ENCODE measurements around the gene PIP4K2A. TPM values are rescaled to one million over a fixed set of nuclear protein-coding genes. Genes with fewer than 3 reads are reported as not detected.

The PIP4K2A gene
- total and polyA plus RNA-seq, 2 experiments from 2014 or later: 39.9 to 40.1 TPM

GRCh38 chr10:22534849-22535604 lies 179.4 kb downstream of the PIP4K2A start:
- Mint-ChIP-seq H3K9me3 (peaks cover 17% of the 10 kb centered on the region), H3K4me1 (no peaks in the 10 kb centered on the region), H3K4me3 (no peak overlapping the region), H3K27ac (no peak overlapping the region), H3K27me3 (ENCODE audit: insufficient read depth, low read depth, poor library complexity) (peaks cover 8% of the 10 kb centered on the region), H3K36me3 (ENCODE audit: low read depth) (peaks cover 48% of the 10 kb centered on the region)
- Histone ChIP-seq H3K4me2 (no peak overlapping the region), H3K36me3 (ENCODE audit: insufficient read depth) (peaks cover 16% of the 10 kb centered on the region; the same call in 1 of the 2 replicates), H3K4me3 (no peak overlapping the region), H4K20me1 (replicated peaks; ENCODE audit: insufficient read depth) (peaks cover 4% of the 10 kb centered on the region), H3K4me1 (ENCODE audit: insufficient read depth) (no peaks in the 10 kb centered on the region), H3F3A (replicated peaks; ENCODE audit: low read depth) (no peaks in the 10 kb centered on the region), H3K9me2 (ENCODE audit: insufficient read depth) (0 out of 2 replicates have a peak, but pooled peaks cover 4% of the 10 kb centered on the region), H3K27ac (ENCODE audit: low read depth) (no peak overlapping the region), H2AFZ (no peak overlapping the region), H3K79me2 (replicated peaks; ENCODE audit: insufficient read depth) (no peaks in the 10 kb centered on the region), H3K27me3 (ENCODE audit: insufficient read depth) (no peaks in the 10 kb centered on the region)
- ATAC-seq: no peak
- no peak for DNase-seq (ENCODE audit: low spot score)
- TF ChIP-seq STAT1 (IDR thresholded peaks at IDR 0.05; ENCODE audit: unreplicated experiment) (no peak), POLR2AphosphoS5 (IDR thresholded peaks at IDR 0.05; ENCODE audit: low read depth) (no peak), ZNF462 (CRISPR knock-in tag; IDR thresholded peaks at IDR 0.05) (no peak), CREB1 (CRISPR knock-in tag; IDR thresholded peaks at IDR 0.05; ENCODE audit: low read depth) (no peak), NANOG (IDR thresholded peaks at IDR 0.05; ENCODE audit: borderline replicate concordance) (no peak), ZNF114 (CRISPR knock-in tag; IDR thresholded peaks at IDR 0.05) (no peak), EZH2 (IDR thresholded peaks at IDR 0.05; ENCODE audit: low read depth, unreplicated experiment) (no peak), ETS1 (IDR thresholded peaks at IDR 0.05) (no peak), REST (IDR thresholded peaks at IDR 0.05; ENCODE audit: unreplicated experiment) (no peak), CTCF (conservative IDR thresholded peaks at IDR 0.05; ENCODE audit: low read depth in 2 of 2) (no peak)
